HepG2 (cell line): ENCODE measurements around the gene NDUFS5. TPM values are rescaled to one million over a fixed set of nuclear protein-coding genes. Genes with fewer than 3 reads are reported as not detected.
"Not testable (repeated sequence)": the region's sequence is repeated elsewhere in the genome, so short reads cannot be mapped to it uniquely, and the experiment has no call there.

Source experiments
- ATAC-seq: fragments of 200-7000 bp; cut with Tn5 transposase; 3 replicates; pipeline ENCODE4 v1.9.1; 2020; ENCODE audit warnings: mild to moderate bottlenecking, moderate library complexity
- BruUV-seq: library from RNA; stranded (reverse); fragments of 400-500 nt; replicated peaks from 2 replicates; lab custom pipeline; 2021; lab: Mats Ljungman, UMichigan
- CTCF ChIA-PET: fragments of 300-600 bp; formaldehyde crosslinking; extraction: SDS; loops from one replicate; lab custom pipeline; 2021; ENCODE audit warnings: low total read pairs, inconsistent platforms, low intra/inter-chr PET ratio; lab: Yijun Ruan, JAX
- POLR2A ChIA-PET: fragments of 350-600 bp; sonication (Branson Sonifier 250); formaldehyde crosslinking; loops from one replicate; lab custom pipeline; 2020; ENCODE audit warnings: antibody characterized with exemption, inconsistent platforms; lab: Yijun Ruan, JAX
- DNase-seq: peaks from one replicate; pipeline ENCODE4 v3.0.0-alpha.2; 2015; ENCODE audit warnings: low spot score
- FAIRE-seq: peaks from 3 replicates; lab custom pipeline; 2011; peaks lifted over from hg19 to GRCh38; lab: Jason Lieb, UNC
- H2AFZ ChIP-seq: one replicate; pipeline ENCODE4 v1.6.1; 2011; ENCODE audit warnings: low read length, inconsistent platforms
- H3K27ac ChIP-seq: fragments of 300-600 bp; 3 replicates; pipeline ENCODE4 v1.8.0; 2011; ENCODE audit warnings: mixed run types, mild to moderate bottlenecking, mixed read lengths, low read length, inconsistent platforms; ENCODE audit not compliant: insufficient read depth; ENCODE audit errors: extremely low read length
- H3K27me3 ChIP-seq, 2 experiments: fragments of 200-600 bp in 1 of 2; 2 replicates in 1 of 2; 3 replicates in 1 of 2; pipeline versions ENCODE4 v1.6.0 to v1.8.0; 2011; ENCODE audit warnings: low read length in 2 of 2, mild to moderate bottlenecking in 2 of 2, moderate library complexity in 2 of 2, inconsistent platforms in 1 of 2; ENCODE audit not compliant: insufficient read depth in 2 of 2, control insufficient read depth in 1 of 2
- H3K36me3 ChIP-seq, 2 experiments: fragments of 200-600 bp in 1 of 2; replicated peaks in 1 of 2; 2 replicates in 1 of 2; 3 replicates in 1 of 2; pipeline versions ENCODE4 v1.5.1 to v1.8.0; 2011; ENCODE audit warnings: low read length in 2 of 2, inconsistent platforms in 1 of 2; ENCODE audit not compliant: insufficient read depth in 2 of 2, control insufficient read depth in 1 of 2
- H3K4me1 ChIP-seq: 2 replicates; pipeline ENCODE4 v1.5.1; 2012; ENCODE audit warnings: low read length, inconsistent platforms; ENCODE audit not compliant: insufficient read depth
- H3K4me2 ChIP-seq: 2 replicates; pipeline ENCODE4 v1.6.0; 2011; ENCODE audit warnings: low read depth, low read length, inconsistent platforms
- H3K4me3 ChIP-seq, 3 experiments: fragments of 200-600 bp in 1 of 3; sonication (generic), shearing (Covaris generic) in 1 of 3; replicated peaks in 1 of 3; 2 replicates each; pipeline ENCODE4 v1.5.1; 2011 to 2016; ENCODE audit warnings: low read length in 3 of 3, inconsistent platforms in 2 of 3, low read depth in 2 of 3, mild to moderate bottlenecking in 2 of 3, control low read depth in 1 of 3, mixed read lengths in 1 of 3; ENCODE audit not compliant: insufficient read depth in 1 of 3
- H3K79me2 ChIP-seq: one replicate; pipeline ENCODE4 v1.6.1; 2011; ENCODE audit warnings: low read length, inconsistent platforms; ENCODE audit not compliant: insufficient read depth
- H3K9ac ChIP-seq: 2 replicates; pipeline ENCODE4 v1.6.0; 2011; ENCODE audit warnings: mild to moderate bottlenecking, low read depth, low read length, inconsistent platforms; ENCODE audit not compliant: insufficient read depth
- H3K9me3 ChIP-seq: 2 replicates; pipeline ENCODE4 v1.5.1; 2012; ENCODE audit warnings: mild to moderate bottlenecking, low read length
- H4K20me1 ChIP-seq: 2 replicates; pipeline ENCODE4 v1.6.0; 2011; ENCODE audit warnings: inconsistent platforms, mild to moderate bottlenecking, low read length, moderate library complexity; ENCODE audit not compliant: insufficient read depth
- SOX5 ChIP-seq: IDR thresholded peaks from 2 replicates; pipeline ENCODE4 v1.6.1; 2016; ENCODE audit warnings: borderline replicate concordance
- WGBS: methylation state at CpG from one replicate; pipeline ENCODE4 v1.1.6; 2017; ENCODE audit warnings: low lambda C conversion rate; 5-methylcytosine and 5-hydroxymethylcytosine counted together
- in situ Hi-C: cut with HindIII; loops from 2 replicates; pipeline ENCODE4 v1.10.0; 2017; ENCODE audit warnings: low pct_unique_long_range_greater_than_20kb; ENCODE audit not compliant: extremely low pct_ligation_motif_present
- intact Hi-C: fragments of 100-400 bp; cut with micrococcal nuclease; formaldehyde crosslinking; loops from one replicate; pipeline ENCODE4 v1.10.0; 2022; ENCODE audit not compliant: unreplicated experiment
- polyA plus RNA-seq, 8 experiments: library from polyadenylated mRNA; depleted of rRNA in 3 of 8; stranded (reverse) in 7 of 8; unstranded in 1 of 8; fragments of >200 nt; fragmentation: Illumina TruSeq in 4 of 8; extraction: Trizol in 4 of 8; gene quantifications; 2 replicates each; pipeline versions ENCODE4 v1.2.1 to v1.2.3, GENCODE V29; 2011 to 2016; ENCODE audit warnings: low read depth in 4 of 8, missing spikeins in 1 of 8, mixed read lengths in 1 of 8; ENCODE audit not compliant: insufficient read depth in 1 of 8
- total RNA-seq, 5 experiments: library from RNA; depleted of rRNA; stranded (reverse); fragments of >200 nt; fragmentation: Illumina TruSeq; extraction: Trizol; gene quantifications; 2 replicates each; pipeline ENCODE4 v1.2.3, GENCODE V29; 2016; ENCODE audit warnings: low read depth in 1 of 5
- TF ChIP-seq, protein P1 (sequence below): sonication (generic); formaldehyde crosslinking; IDR thresholded peaks from 2 replicates; pipeline ENCODE4 v1.4.0; 2020; ENCODE audit warnings: mild to moderate bottlenecking, missing genetic modification reagents

NDUFS5 gene
- total and polyA plus RNA-seq, 2 of the 13 experiments (the other 11 are each of a cell fraction or from before 2014, with no cell fraction given), result 263 to 466 TPM

DNA sequence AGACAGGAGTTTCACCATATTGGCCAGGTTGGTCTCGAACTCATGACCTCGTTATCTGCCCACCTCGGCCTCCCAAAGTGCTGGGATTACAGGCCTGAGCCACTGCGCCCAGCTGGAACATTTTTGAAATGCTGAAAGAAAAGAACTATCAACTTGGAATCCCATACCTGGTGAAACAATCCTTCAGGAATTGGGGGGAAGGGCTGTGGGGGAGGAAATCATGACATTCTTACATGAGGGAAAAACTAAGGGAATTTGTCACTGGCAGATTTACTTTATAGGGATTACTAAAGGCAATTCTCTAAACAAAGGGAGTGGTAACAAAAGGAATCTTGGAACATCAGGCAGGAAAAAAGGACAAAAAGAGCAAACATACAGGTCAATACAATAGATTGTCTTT is 25.8 kb downstream of the NDUFS5 start (continued):
- TF ChIP-seq, protein P1, sequence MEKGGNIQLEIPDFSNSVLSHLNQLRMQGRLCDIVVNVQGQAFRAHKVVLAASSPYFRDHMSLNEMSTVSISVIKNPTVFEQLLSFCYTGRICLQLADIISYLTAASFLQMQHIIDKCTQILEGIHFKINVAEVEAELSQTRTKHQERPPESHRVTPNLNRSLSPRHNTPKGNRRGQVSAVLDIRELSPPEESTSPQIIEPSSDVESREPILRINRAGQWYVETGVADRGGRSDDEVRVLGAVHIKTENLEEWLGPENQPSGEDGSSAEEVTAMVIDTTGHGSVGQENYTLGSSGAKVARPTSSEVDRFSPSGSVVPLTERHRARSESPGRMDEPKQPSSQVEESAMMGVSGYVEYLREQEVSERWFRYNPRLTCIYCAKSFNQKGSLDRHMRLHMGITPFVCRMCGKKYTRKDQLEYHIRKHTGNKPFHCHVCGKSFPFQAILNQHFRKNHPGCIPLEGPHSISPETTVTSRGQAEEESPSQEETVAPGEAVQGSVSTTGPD, result no peak
- no peak for TF ChIP-seq SOX5 (CRISPR knock-in tag)

DNA sequence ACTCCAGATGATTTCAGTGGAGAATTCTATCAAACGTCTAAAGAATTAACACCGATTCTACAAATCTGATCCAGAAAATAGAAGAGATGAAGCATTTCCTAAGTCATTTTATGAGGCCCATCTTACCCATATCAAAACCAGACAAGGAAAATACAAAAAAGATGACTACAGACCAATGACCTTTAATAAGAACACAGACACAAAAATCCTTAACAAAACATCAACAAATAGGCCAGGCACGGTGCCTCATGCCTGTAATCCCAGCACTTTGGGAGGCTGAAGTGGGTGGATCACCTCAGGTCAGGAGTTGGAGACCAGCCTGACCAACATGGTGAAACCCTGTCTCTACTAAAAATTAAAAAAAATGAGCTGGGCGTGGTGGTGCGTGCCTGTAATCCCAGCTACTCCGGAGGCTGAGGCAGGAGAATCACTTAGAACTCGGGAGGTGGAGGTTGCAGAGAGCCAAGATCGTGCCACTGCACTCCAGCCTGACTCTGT is 29.1 kb downstream of the NDUFS5 start:
- POLR2A ChIA-PET, H3K4me1 ChIP-seq, in situ Hi-C loops, H3K4me2 ChIP-seq, H4K20me1 ChIP-seq, H3K9ac ChIP-seq, H3K27me3 ChIP-seq, H3K4me3 ChIP-seq, H3K79me2 ChIP-seq, CTCF ChIA-PET, ATAC-seq, FAIRE-seq, DNase-seq, intact Hi-C loops, H3K27ac ChIP-seq, H3K9me3 ChIP-seq, H2AFZ ChIP-seq, BruUV-seq, H3K36me3 ChIP-seq: not testable (repeated sequence)
- 90% methylated on average over 8 of the region's 8 CpGs for WGBS

DNA sequence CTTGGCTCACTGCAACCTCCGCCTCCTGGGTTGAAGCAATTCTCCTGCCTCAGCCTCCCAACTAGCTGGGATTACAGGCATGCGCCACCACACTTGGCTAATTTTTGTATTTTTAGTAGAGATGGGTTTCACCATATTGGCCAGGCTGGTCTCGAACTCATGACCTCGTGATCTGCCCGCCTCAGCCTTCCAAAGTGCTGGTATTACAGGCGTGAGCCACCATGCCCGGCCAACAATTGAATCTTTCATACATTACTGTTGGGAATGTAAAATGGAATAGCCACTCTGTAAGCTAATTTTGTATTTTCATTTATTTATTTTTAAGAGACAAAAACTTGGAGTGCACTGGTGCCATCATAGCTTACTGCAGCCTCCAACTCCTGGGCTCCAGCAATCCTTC is 35.4 kb downstream of the NDUFS5 start:
- H3K36me3 ChIP-seq, H2AFZ ChIP-seq, H3K4me1 ChIP-seq, H3K9me3 ChIP-seq, H3K9ac ChIP-seq, H3K79me2 ChIP-seq, BruUV-seq, H3K4me3 ChIP-seq, H4K20me1 ChIP-seq, H3K27me3 ChIP-seq, intact Hi-C loops, H3K4me2 ChIP-seq, ATAC-seq, FAIRE-seq, in situ Hi-C loops, POLR2A ChIA-PET, H3K27ac ChIP-seq, CTCF ChIA-PET, DNase-seq: not testable (repeated sequence)
- 97% methylated on average over 7 of the region's 7 CpGs for WGBS
